ENCODE measurements around the gene DOCK7. TPM values are rescaled to one million over a fixed set of nuclear protein-coding genes. Genes with fewer than 3 reads are reported as not detected.

The DOCK7 gene
- total and polyA plus RNA-seq, 2 of the 8 experiments (the other 6 are each of a cell fraction or from before 2014, with no cell fraction given), result 10.2 to 33.7 TPM

DNA sequence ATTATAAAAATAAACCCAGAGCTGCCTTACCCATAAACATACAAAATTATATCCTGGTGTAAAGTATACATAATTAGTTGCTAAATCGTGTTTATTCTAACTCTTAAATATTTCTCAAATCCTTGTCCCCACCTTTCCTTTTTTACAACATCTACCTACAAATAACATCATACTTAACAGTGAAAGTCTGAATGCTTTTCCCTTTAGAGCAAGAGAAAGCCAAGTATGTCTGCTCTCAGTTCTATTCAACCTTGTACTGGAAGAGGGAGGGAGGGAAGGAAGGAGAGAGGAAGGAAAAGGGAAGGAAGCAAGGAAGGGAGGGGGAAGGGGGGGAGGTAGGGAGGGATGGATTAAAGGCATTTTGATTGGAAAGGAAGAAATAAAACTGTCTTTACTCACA lies 14.6 kb downstream of the DOCK7 start:
- H2BK12ac ChIP-seq (ENCODE audit: low read depth, low read length), result no peak overlapping the region
- H2BK15ac ChIP-seq (ENCODE audit: low read length), result no peak overlapping the region
- no peaks in the 10 kb centered on the region; a peak in 1 of 4 replicates for H3K9me3 ChIP-seq (ENCODE audit: insufficient read depth in 2 of 2, low read depth in 1 of 2, low read length in 1 of 2)
- no peak overlapping the region for H3K4me3 ChIP-seq (ENCODE audit: extremely low read depth in 1 of 4, insufficient read depth in 2 of 4, low read depth in 3 of 4, low read length in 4 of 4)
- no peak overlapping the region for H3K23ac ChIP-seq (ENCODE audit: insufficient read length)
- no peaks in the 10 kb centered on the region; the same call in none of the 2 replicates for H3K79me1 ChIP-seq (ENCODE audit: low read depth, low read length)
- H2BK120ac ChIP-seq (replicated peaks; ENCODE audit: low read depth, low read length), result no peak overlapping the region
- DNase-seq (ENCODE audit: low read depth in 1 of 2, low spot score in 2 of 2), result no peak
- no peak overlapping the region for H4K91ac ChIP-seq (replicated peaks; ENCODE audit: insufficient read length, low read length)
- H3K56ac ChIP-seq (replicated peaks; ENCODE audit: insufficient read length, low read depth, low read length), result no peak overlapping the region
- no peak overlapping the region for H4K8ac ChIP-seq (ENCODE audit: extremely low read depth, insufficient read depth, low read length)
- no peaks in the 10 kb centered on the region for H3K36me3 ChIP-seq (ENCODE audit: control insufficient read depth in 2 of 4, insufficient read depth in 4 of 4, low read length in 3 of 4)
- H3K4me1 ChIP-seq (replicated peaks in 1 of 4; ENCODE audit: control insufficient read depth in 3 of 4, insufficient read depth in 4 of 4, low read length in 3 of 4), result peaks cover 0 to 5% (median under 1%) of the 10 kb centered on the region in 4 experiments; a peak in 2 of 7 replicates
- no peak overlapping the region for H3K4me2 ChIP-seq (ENCODE audit: insufficient read depth in 1 of 2, low read depth in 2 of 2, low read length in 2 of 2)
- no peak overlapping the region for H2BK20ac ChIP-seq (ENCODE audit: low read length)
- no peak overlapping the region for H4K5ac ChIP-seq (ENCODE audit: insufficient read length, low read depth, low read length)
- no peak overlapping the region for H2AFZ ChIP-seq (ENCODE audit: low read length)
- TF ChIP-seq EP300 (IDR thresholded peaks at IDR 0.05; ENCODE audit: borderline replicate concordance in 1 of 2, low read depth in 2 of 2, low read length in 2 of 2) (no peak), CHD2 (IDR thresholded peaks at IDR 0.05; ENCODE audit: low read length) (no peak), GTF2F1 (IDR thresholded peaks at IDR 0.05; ENCODE audit: borderline replicate concordance, low read depth, low read length) (no peak), GABPA (IDR thresholded peaks at IDR 0.05; ENCODE audit: borderline replicate concordance, insufficient read depth, low read length) (no peak), RAD21 (IDR thresholded peaks at IDR 0.05 in 1 of 2, conservative IDR thresholded peaks at IDR 0.05 in 1 of 2; ENCODE audit: low read depth in 2 of 2, low read length in 2 of 2) (no peak)
- ChIA-PET POLR2A (ENCODE audit: partially characterized antibody) (no interaction called here), CTCF (ENCODE audit: partially characterized antibody) (no interaction called here)
- no peaks in the 10 kb centered on the region for H4K20me1 ChIP-seq (replicated peaks in 1 of 2; ENCODE audit: control insufficient read depth in 1 of 2, insufficient read depth in 2 of 2, low read length in 2 of 2)
- H3K4ac ChIP-seq (replicated peaks; ENCODE audit: insufficient read length, low read depth, low read length), result no peak overlapping the region
- H3K27me3 ChIP-seq (replicated peaks in 1 of 4; ENCODE audit: control insufficient read depth in 3 of 4, extremely low read depth in 1 of 4, insufficient read depth in 3 of 4, low read length in 3 of 4), result no peaks in the 10 kb centered on the region
- H3K23me2 ChIP-seq (ENCODE audit: low read depth, low read length), result no peaks in the 10 kb centered on the region; the same call in 1 of the 2 replicates
- peaks cover 0 to 70% of the 10 kb centered on the region in 2 experiments; a peak in 2 of 4 replicates for H3K79me2 ChIP-seq (ENCODE audit: control insufficient read depth in 1 of 2, insufficient read depth in 2 of 2, low read length in 2 of 2)
- no peak overlapping the region for H3K27ac ChIP-seq (ENCODE audit: low read depth, low read length)
- no peak overlapping the region for H3K14ac ChIP-seq (ENCODE audit: insufficient read length)
- no peak overlapping the region for H2AK5ac ChIP-seq (ENCODE audit: low read depth, low read length)
- H3K18ac ChIP-seq (ENCODE audit: extremely low read depth, low read length), result no peak overlapping the region
- no peak overlapping the region for H2BK5ac ChIP-seq (ENCODE audit: low read depth, low read length)
- FAIRE-seq, result no peak
- 76% methylated on average over 1 of the region's 1 CpG; no CpG with 5 or more reads in 1 of the 2 experiments for WGBS, 2 experiments (ENCODE audit: extremely low coverage in 1 of 2, insufficient coverage in 1 of 2, insufficient read length in 1 of 2, insufficient replicate concordance in 2 of 2, low coverage in 1 of 2, low lambda C conversion rate in 2 of 2, missing lambda C conversion rate in 1 of 2)
- no peak overlapping the region for H3K9ac ChIP-seq (replicated peaks in 1 of 4; ENCODE audit: extremely low read depth in 1 of 4, low read depth in 3 of 4, low read length in 3 of 4)

All from H1 (cell line).